HCT116 (cell line): Measurements from ENCODE around the gene SCTR. TPM values are rescaled to one million over a fixed set of nuclear protein-coding genes. Genes with fewer than 3 reads are reported as not detected.

Experiments
- ATAC-seq: fragments of 200-7000 bp; cut with Tn5 transposase; 2 replicates; pipeline ENCODE4 v1.9.1; 2020; ENCODE audit warnings: mild to moderate bottlenecking, moderate library complexity
- BruUV-seq: library from RNA; stranded (reverse); fragments of 400-500 nt; replicated peaks from 2 replicates; lab custom pipeline; 2021; lab: Mats Ljungman, UMichigan
- CTCF ChIA-PET: fragments of 300-600 bp; sonication (Branson Sonifier 250); formaldehyde crosslinking; loops from one replicate; lab custom pipeline; 2021; ENCODE audit warnings: antibody characterized with exemption; lab: Charles Lee
- POLR2A ChIA-PET: fragments of 300-600, 350-600 bp; sonication (Branson Sonifier 250); formaldehyde crosslinking; loops from one replicate; lab custom pipeline; 2021; ENCODE audit warnings: antibody characterized with exemption; lab: Charles Lee
- RAD21 ChIA-PET, 2 experiments: fragments of 300-600 bp; sonication (Branson Sonifier 250); formaldehyde crosslinking; loops; one replicate each; lab custom pipeline; 2023; ENCODE audit warnings: low total read pairs in 2 of 2; ENCODE audit not compliant: uncharacterized antibody in 2 of 2, unreplicated experiment in 2 of 2, low non-redundant PET in 1 of 2; lab: Charles Lee
- DNase-seq: peaks from one replicate; pipeline ENCODE4 v3.0.0-alpha.2; 2010; ENCODE audit warnings: low read depth, low spot score
- H2AFZ ChIP-seq: fragments of 200-600 bp; shearing (Covaris generic), sonication (generic); 2 replicates; pipeline ENCODE4 v1.6.1; 2017; ENCODE audit warnings: low read depth, mixed run types, mixed read lengths, antibody characterized with exemption, low read length; ENCODE audit not compliant: poor library complexity, severe bottlenecking
- H3K27ac ChIP-seq: 2 replicates; pipeline ENCODE4 v1.5.1; 2012; ENCODE audit warnings: low read depth, low read length
- H3K27me3 ChIP-seq: fragments of 200-600 bp; sonication (generic); 2 replicates; pipeline ENCODE4 v1.6.1; 2016; ENCODE audit warnings: mixed run types, low read length, mixed read lengths; ENCODE audit not compliant: insufficient read depth
- H3K36me3 ChIP-seq, 2 experiments: fragments of 200-500 bp in 1 of 2; fragments of 200-600 bp in 1 of 2; sonication (Bioruptor generic) in 1 of 2; sonication (generic) in 1 of 2; 2 replicates each; pipeline versions ENCODE4 v1.5.1 to v1.6.1; 2014 to 2016; ENCODE audit warnings: low read length in 2 of 2, inconsistent platforms in 1 of 2, mixed read lengths in 1 of 2, mixed run types in 1 of 2; ENCODE audit not compliant: insufficient read depth in 2 of 2, control insufficient read depth in 1 of 2
- H3K4me1 ChIP-seq, 2 experiments: fragments of 200-600 bp in 1 of 2; sonication (generic) in 1 of 2; 2 replicates each; pipeline versions ENCODE4 v1.5.1 to v1.6.1; 2012 to 2017; ENCODE audit warnings: low read length in 2 of 2, inconsistent platforms in 1 of 2, mild to moderate bottlenecking in 1 of 2, mixed read lengths in 1 of 2, mixed run types in 1 of 2, moderate library complexity in 1 of 2; ENCODE audit not compliant: insufficient read depth in 2 of 2, control insufficient read depth in 1 of 2
- H3K4me2 ChIP-seq: fragments of 200-600 bp; sonication (generic); 2 replicates; pipeline ENCODE4 v1.6.1; 2017; ENCODE audit warnings: mixed run types, low read length, mixed read lengths
- H3K4me3 ChIP-seq, 2 experiments: fragments of 200-600 bp in 1 of 2; sonication (generic) in 1 of 2; replicated peaks in 1 of 2; 2 replicates each; pipeline ENCODE4 v1.5.1; 2011 to 2016; ENCODE audit warnings: low read length in 2 of 2, control low read depth in 1 of 2, low read depth in 1 of 2, mild to moderate bottlenecking in 1 of 2, mixed read lengths in 1 of 2, mixed run types in 1 of 2
- H3K79me2 ChIP-seq: fragments of 200-600 bp; sonication (generic); 2 replicates; pipeline ENCODE4 v1.6.1; 2017; ENCODE audit warnings: mild to moderate bottlenecking, mixed run types, low read length, moderate library complexity, mixed read lengths; ENCODE audit not compliant: insufficient read depth
- H3K9ac ChIP-seq: fragments of 200-600 bp; sonication (generic); 2 replicates; pipeline ENCODE4 v1.6.1; 2016; ENCODE audit warnings: low read length, mixed read lengths
- H3K9me2 ChIP-seq: fragments of 200-600 bp; sonication (generic), shearing (Covaris generic); 2 replicates; pipeline ENCODE4 v1.6.1; 2017; ENCODE audit warnings: mixed run types, mild to moderate bottlenecking, moderate library complexity; ENCODE audit not compliant: insufficient read depth
- H3K9me3 ChIP-seq, 2 experiments: fragments of 200-500 bp in 1 of 2; fragments of 200-600 bp in 1 of 2; sonication (Bioruptor generic) in 1 of 2; sonication (generic) in 1 of 2; 2 replicates each; pipeline ENCODE4 v1.6.1; 2014 to 2017; ENCODE audit warnings: low read length in 2 of 2, mixed read lengths in 2 of 2, inconsistent platforms in 1 of 2, low read depth in 1 of 2, mild to moderate bottlenecking in 1 of 2, mixed run types in 1 of 2, moderate library complexity in 1 of 2; ENCODE audit not compliant: control insufficient read depth in 1 of 2, insufficient read depth in 1 of 2
- H4K20me1 ChIP-seq: fragments of 200-600 bp; sonication (generic), shearing (Covaris generic); 2 replicates; pipeline ENCODE4 v1.6.1; 2017; ENCODE audit warnings: mixed run types, mild to moderate bottlenecking, moderate library complexity; ENCODE audit not compliant: insufficient read depth
- CBX3 ChIP-seq: IDR thresholded peaks from 2 replicates; pipeline ENCODE4 v1.6.1; 2012; ENCODE audit warnings: low read depth
- CEBPB ChIP-seq: IDR thresholded peaks from 2 replicates; pipeline ENCODE4 v1.6.1; 2012; ENCODE audit warnings: low read depth
- ELF1 ChIP-seq: IDR thresholded peaks from 2 replicates; pipeline ENCODE4 v1.6.1; 2012; ENCODE audit warnings: low read depth, borderline replicate concordance
- EZH2 ChIP-seq: fragments of 200-600 bp; sonication (generic); IDR thresholded peaks from 2 replicates; pipeline ENCODE4 v1.6.1; 2017; ENCODE audit warnings: antibody characterized with exemption, mixed run types
- FOSL1 ChIP-seq: IDR thresholded peaks from 2 replicates; pipeline ENCODE4 v1.6.1; 2012; ENCODE audit warnings: low read depth
- JUND ChIP-seq: IDR thresholded peaks from 2 replicates; pipeline ENCODE4 v1.6.1; 2012
- POLR2A ChIP-seq: IDR thresholded peaks from 2 replicates; pipeline ENCODE4 v1.7.0; 2011; ENCODE audit warnings: borderline replicate concordance; ENCODE audit not compliant: insufficient read depth, insufficient read length; ENCODE audit errors: extremely low read depth
- POLR2AphosphoS5 ChIP-seq: IDR thresholded peaks from 2 replicates; pipeline ENCODE4 v1.6.1; 2011; ENCODE audit warnings: mild to moderate bottlenecking, low read depth, low read length, moderate library complexity
- SIN3A ChIP-seq: IDR thresholded peaks from 2 replicates; pipeline ENCODE4 v1.6.1; 2012; ENCODE audit warnings: low read depth
- SP1 ChIP-seq: IDR thresholded peaks from 2 replicates; pipeline ENCODE4 v1.6.1; 2012; ENCODE audit warnings: low read depth
- SRF ChIP-seq: IDR thresholded peaks from 2 replicates; pipeline ENCODE4 v1.6.1; 2012; ENCODE audit warnings: low read depth
- TCF7L2 ChIP-seq: IDR thresholded peaks from 2 replicates; pipeline ENCODE4 v1.7.0; 2011; ENCODE audit warnings: borderline replicate concordance, inconsistent platforms; ENCODE audit not compliant: insufficient read depth, insufficient read length; ENCODE audit errors: extremely low read depth
- YY1 ChIP-seq: IDR thresholded peaks from 2 replicates; pipeline ENCODE4 v1.6.1; 2011; ENCODE audit warnings: low read length, low read depth, moderate library complexity, mild to moderate bottlenecking; ENCODE audit not compliant: insufficient replicate concordance; ENCODE audit errors: extremely low read depth
- ZFX ChIP-seq: fragments of 450-650 bp; IDR thresholded peaks from 2 replicates; pipeline ENCODE4 v1.6.1; 2017
- intact Hi-C: fragments of 100-400 bp; cut with micrococcal nuclease; formaldehyde crosslinking; loops from 2 replicates; pipeline ENCODE4 v1.10.0; 2022
- total RNA-seq: library from RNA; stranded (reverse); gene quantifications from one replicate; pipeline ENCODE4 v1.2.1, GENCODE V29; 2021; ENCODE audit not compliant: unreplicated experiment
- TF ChIP-seq, protein P1 (sequence below), 3 experiments: fragments of 200-600 bp in 1 of 3; sonication (generic) in 1 of 3; IDR thresholded peaks in 2 of 3; conservative IDR thresholded peaks in 1 of 3; 2 replicates each; pipeline ENCODE4 v1.5.1; 2012 to 2017; ENCODE audit warnings: low read depth in 2 of 3, low read length in 2 of 3, antibody characterized with exemption in 1 of 3, borderline replicate concordance in 1 of 3, control low read depth in 1 of 3, mild to moderate bottlenecking in 1 of 3, mixed read lengths in 1 of 3, mixed run types in 1 of 3, moderate library complexity in 1 of 3; ENCODE audit not compliant: insufficient read depth in 1 of 3
- TF ChIP-seq, protein P2 (sequence below): IDR thresholded peaks from 2 replicates; pipeline ENCODE4 v1.6.1; 2012
- TF ChIP-seq, protein P3 (sequence below): IDR thresholded peaks from 2 replicates; pipeline ENCODE4 v1.6.1; 2011; ENCODE audit warnings: mild to moderate bottlenecking, low read length, moderate library complexity; ENCODE audit not compliant: insufficient replicate concordance; ENCODE audit errors: extremely low read depth

SCTR gene
- total RNA-seq, 1 experiment from 2014 or later = not detected

DNA sequence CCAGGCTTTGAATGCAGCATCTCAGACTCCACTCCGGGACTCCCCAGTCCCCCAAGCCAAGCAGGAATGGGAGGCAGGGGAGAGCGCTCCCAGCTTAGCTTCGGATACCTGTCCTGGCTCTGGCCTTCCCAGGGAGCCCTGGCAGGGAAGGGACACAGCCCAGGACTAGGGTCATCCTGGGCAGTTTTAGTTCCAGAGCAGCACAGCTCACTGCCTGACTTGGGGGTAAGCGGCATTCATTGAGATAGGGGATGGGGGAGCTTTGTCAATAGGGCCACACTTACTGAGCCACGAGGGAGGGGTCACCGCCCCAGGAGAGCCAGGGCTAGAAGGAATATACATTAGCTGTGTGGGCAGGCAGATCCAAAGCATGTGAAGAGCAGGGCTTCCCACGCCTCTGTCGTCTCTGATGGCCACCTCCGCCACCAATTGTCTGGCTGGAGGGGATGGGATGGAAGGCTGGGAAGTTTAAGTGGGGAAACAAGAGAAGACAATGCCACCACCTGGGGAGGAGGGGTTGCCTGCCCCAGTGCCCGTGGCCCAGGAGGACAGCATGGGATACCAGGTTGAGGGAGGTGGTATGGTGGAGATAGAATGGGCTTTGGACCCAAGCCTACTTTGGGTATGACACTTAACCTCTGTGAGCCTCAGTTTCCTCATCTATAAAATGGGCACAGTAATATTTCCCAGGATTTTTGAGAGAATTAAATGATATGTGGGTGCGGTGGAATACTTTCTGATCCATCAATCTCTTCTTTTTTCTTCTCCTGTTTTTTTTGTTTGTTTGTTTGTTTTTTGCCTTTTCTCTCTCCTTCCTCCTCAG, 40.2 kb downstream of the SCTR start (continued):
- TF ChIP-seq, protein P1, sequence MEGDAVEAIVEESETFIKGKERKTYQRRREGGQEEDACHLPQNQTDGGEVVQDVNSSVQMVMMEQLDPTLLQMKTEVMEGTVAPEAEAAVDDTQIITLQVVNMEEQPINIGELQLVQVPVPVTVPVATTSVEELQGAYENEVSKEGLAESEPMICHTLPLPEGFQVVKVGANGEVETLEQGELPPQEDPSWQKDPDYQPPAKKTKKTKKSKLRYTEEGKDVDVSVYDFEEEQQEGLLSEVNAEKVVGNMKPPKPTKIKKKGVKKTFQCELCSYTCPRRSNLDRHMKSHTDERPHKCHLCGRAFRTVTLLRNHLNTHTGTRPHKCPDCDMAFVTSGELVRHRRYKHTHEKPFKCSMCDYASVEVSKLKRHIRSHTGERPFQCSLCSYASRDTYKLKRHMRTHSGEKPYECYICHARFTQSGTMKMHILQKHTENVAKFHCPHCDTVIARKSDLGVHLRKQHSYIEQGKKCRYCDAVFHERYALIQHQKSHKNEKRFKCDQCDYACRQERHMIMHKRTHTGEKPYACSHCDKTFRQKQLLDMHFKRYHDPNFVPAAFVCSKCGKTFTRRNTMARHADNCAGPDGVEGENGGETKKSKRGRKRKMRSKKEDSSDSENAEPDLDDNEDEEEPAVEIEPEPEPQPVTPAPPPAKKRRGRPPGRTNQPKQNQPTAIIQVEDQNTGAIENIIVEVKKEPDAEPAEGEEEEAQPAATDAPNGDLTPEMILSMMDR (IDR thresholded peaks at IDR 0.05 in 2 of 3, conservative IDR thresholded peaks at IDR 0.05 in 1 of 3; ENCODE audit: borderline replicate concordance in 1 of 3, insufficient read depth in 1 of 3, low read depth in 2 of 3, low read length in 2 of 3) = no peak
- TF ChIP-seq CBX3 (no peak), SP1 (no peak), JUND (no peak)

DNA sequence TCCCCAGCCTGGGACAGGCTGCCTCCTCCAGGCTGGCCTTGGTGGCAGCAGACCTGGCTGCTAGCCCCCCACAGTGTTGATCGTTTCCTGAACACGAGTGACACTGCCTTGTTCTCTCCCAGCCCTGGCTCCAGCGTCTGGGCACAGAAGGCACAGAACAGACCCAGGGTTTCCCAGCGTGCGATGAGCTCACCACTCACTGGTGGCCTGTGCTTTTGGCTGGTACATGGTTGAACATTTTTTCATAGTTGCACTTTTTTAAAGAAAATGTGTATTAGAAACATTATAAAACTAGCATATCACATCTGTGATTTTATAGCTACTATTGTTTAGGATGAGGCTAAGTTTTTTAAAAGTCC, 40.9 kb downstream of the SCTR start:
- Histone ChIP-seq H3K9ac (no peak overlapping the region), H4K20me1 (no peaks in the 10 kb centered on the region), H3K27me3 (no peaks in the 10 kb centered on the region), H3K27ac (no peak overlapping the region), H3K4me2 (no peak overlapping the region), H2AFZ (no peak overlapping the region), H3K9me2 (no peaks in the 10 kb centered on the region), H3K36me3 (no peaks in the 10 kb centered on the region), H3K9me3 (no peaks in the 10 kb centered on the region), H3K4me1 (no peaks in the 10 kb centered on the region), H3K4me3 (no peak overlapping the region), H3K79me2 (no peaks in the 10 kb centered on the region)
- ATAC-seq = no peak
- BruUV-seq = no TSS peak
- DNase-seq = no peak
- RAD21 ChIA-PET = no interaction called here
- POLR2A ChIA-PET = no interaction called here
- TF ChIP-seq FOSL1 = no peak
- no peak for TF ChIP-seq CEBPB
- TF ChIP-seq ELF1 = no peak
- no peak for TF ChIP-seq SP1
- TF ChIP-seq, protein P2, sequence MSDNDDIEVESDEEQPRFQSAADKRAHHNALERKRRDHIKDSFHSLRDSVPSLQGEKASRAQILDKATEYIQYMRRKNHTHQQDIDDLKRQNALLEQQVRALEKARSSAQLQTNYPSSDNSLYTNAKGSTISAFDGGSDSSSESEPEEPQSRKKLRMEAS = no peak
- no peak for TF ChIP-seq EZH2
- no peak for TF ChIP-seq ZFX
- TF ChIP-seq POLR2AphosphoS5 = no peak
- TF ChIP-seq JUND = no peak
- TF ChIP-seq, protein P3, sequence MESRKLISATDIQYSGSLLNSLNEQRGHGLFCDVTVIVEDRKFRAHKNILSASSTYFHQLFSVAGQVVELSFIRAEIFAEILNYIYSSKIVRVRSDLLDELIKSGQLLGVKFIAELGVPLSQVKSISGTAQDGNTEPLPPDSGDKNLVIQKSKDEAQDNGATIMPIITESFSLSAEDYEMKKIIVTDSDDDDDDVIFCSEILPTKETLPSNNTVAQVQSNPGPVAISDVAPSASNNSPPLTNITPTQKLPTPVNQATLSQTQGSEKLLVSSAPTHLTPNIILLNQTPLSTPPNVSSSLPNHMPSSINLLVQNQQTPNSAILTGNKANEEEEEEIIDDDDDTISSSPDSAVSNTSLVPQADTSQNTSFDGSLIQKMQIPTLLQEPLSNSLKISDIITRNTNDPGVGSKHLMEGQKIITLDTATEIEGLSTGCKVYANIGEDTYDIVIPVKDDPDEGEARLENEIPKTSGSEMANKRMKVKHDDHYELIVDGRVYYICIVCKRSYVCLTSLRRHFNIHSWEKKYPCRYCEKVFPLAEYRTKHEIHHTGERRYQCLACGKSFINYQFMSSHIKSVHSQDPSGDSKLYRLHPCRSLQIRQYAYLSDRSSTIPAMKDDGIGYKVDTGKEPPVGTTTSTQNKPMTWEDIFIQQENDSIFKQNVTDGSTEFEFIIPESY = no peak
- no peak for TF ChIP-seq POLR2A
- no peak for TF ChIP-seq SRF
- TF ChIP-seq CBX3 = no peak
- TF ChIP-seq YY1 = no peak
- no peak for TF ChIP-seq TCF7L2
- TF ChIP-seq SIN3A = no peak
- CTCF ChIA-PET = no interaction called here
- intact Hi-C loops = no loop called here
